SU-DHL-6 (cell line): ENCODE results near the gene ZFP36L1.

Source experiments
- H2AFZ ChIP-seq: fragments of 200-600 bp; sonication (generic); 2 replicates; pipeline ENCODE4 v1.6.1; 2014; ENCODE audit warnings: low read depth, mild to moderate bottlenecking, moderate library complexity, mixed read lengths, antibody characterized with exemption, low read length; ENCODE audit not compliant: severe bottlenecking
- H3F3A ChIP-seq: fragments of 200-600 bp; shearing (Covaris generic); 2 replicates; pipeline ENCODE4 v1.6.0; 2016; ENCODE audit warnings: antibody characterized with exemption, mild to moderate bottlenecking; ENCODE audit not compliant: insufficient read depth
- H3K27ac ChIP-seq: fragments of 200-600 bp; sonication (generic); 2 replicates; pipeline ENCODE4 v1.5.1; 2016; ENCODE audit warnings: low read depth, mild to moderate bottlenecking, low read length, moderate library complexity, mixed read lengths
- H3K27me3 ChIP-seq: fragments of 200-600 bp; sonication (generic), shearing (Covaris generic); 2 replicates; pipeline ENCODE4 v1.6.0; 2014; ENCODE audit warnings: mild to moderate bottlenecking, low read length
- H3K36me3 ChIP-seq: fragments of 200-600 bp; sonication (generic); 2 replicates; pipeline ENCODE4 v1.6.1; 2014; ENCODE audit warnings: mild to moderate bottlenecking, low read length, mixed read lengths
- H3K4me2 ChIP-seq: fragments of 300-600, 200-600 bp; shearing (Covaris generic), sonication (generic); 2 replicates; pipeline ENCODE4 v1.6.0; 2014; ENCODE audit warnings: low read length, low read depth, mild to moderate bottlenecking; ENCODE audit not compliant: poor library complexity, severe bottlenecking
- H3K4me3 ChIP-seq: fragments of 200-600 bp; sonication (generic); 2 replicates; pipeline ENCODE4 v1.5.1; 2014; ENCODE audit warnings: antibody characterized with exemption, low read length, mild to moderate bottlenecking, mixed read lengths; ENCODE audit not compliant: insufficient read depth, poor library complexity, severe bottlenecking
- H3K79me2 ChIP-seq: fragments of 200-600 bp; sonication (generic); 2 replicates; pipeline ENCODE4 v1.6.1; 2014; ENCODE audit warnings: mild to moderate bottlenecking, low read length, moderate library complexity; ENCODE audit not compliant: insufficient read depth
- H3K9ac ChIP-seq: fragments of 200-600 bp; sonication (generic); 2 replicates; pipeline ENCODE4 v1.7.0; 2014; ENCODE audit warnings: mild to moderate bottlenecking, low read length
- H3K9me2 ChIP-seq: fragments of 200-600 bp; sonication (generic); replicated peaks from 2 replicates; pipeline ENCODE4 v1.6.1; 2014; ENCODE audit warnings: low read length; ENCODE audit not compliant: insufficient read depth
- H3K9me3 ChIP-seq: fragments of 200-600 bp; sonication (generic); 2 replicates; pipeline ENCODE4 v1.6.1; 2014; ENCODE audit warnings: low read length, mixed read lengths; ENCODE audit not compliant: insufficient read depth
- H4K20me1 ChIP-seq: fragments of 200-600 bp; sonication (generic); 2 replicates; pipeline ENCODE4 v1.6.1; 2014; ENCODE audit warnings: low read depth, mild to moderate bottlenecking, antibody characterized with exemption, low read length, moderate library complexity, mixed read lengths
- EZH2phosphoT487 ChIP-seq: fragments of 200-600 bp; sonication (generic), shearing (Covaris generic); conservative IDR thresholded peaks from 2 replicates; pipeline ENCODE4 v1.6.1; 2018; ENCODE audit warnings: mild to moderate bottlenecking, antibody characterized with exemption, low read length, moderate library complexity, mixed read lengths
- TF ChIP-seq, protein P1 (sequence below): fragments of 200-600 bp; sonication (generic); IDR thresholded peaks from one replicate; pipeline ENCODE4 v1.5.1; 2017; ENCODE audit warnings: antibody characterized with exemption, mild to moderate bottlenecking, low read length, moderate library complexity; ENCODE audit not compliant: insufficient read depth, poor library complexity, severe bottlenecking

Gene ZFP36L1

GRCh38 chr14:68814539-68815297 lies 21.9 kb upstream of the ZFP36L1 start:
- H3K36me3 ChIP-seq: no peaks in the 10 kb centered on the region
- H3K4me2 ChIP-seq: peak overlapping the region; percentile 64
- no peak overlapping the region for H2AFZ ChIP-seq
- H3K9me3 ChIP-seq: no peaks in the 10 kb centered on the region
- H3K27me3 ChIP-seq: no peaks in the 10 kb centered on the region
- H3K9me2 ChIP-seq: no peaks in the 10 kb centered on the region
- H4K20me1 ChIP-seq: no peaks in the 10 kb centered on the region
- no peak for TF ChIP-seq EZH2phosphoT487
- TF ChIP-seq, protein P1, sequence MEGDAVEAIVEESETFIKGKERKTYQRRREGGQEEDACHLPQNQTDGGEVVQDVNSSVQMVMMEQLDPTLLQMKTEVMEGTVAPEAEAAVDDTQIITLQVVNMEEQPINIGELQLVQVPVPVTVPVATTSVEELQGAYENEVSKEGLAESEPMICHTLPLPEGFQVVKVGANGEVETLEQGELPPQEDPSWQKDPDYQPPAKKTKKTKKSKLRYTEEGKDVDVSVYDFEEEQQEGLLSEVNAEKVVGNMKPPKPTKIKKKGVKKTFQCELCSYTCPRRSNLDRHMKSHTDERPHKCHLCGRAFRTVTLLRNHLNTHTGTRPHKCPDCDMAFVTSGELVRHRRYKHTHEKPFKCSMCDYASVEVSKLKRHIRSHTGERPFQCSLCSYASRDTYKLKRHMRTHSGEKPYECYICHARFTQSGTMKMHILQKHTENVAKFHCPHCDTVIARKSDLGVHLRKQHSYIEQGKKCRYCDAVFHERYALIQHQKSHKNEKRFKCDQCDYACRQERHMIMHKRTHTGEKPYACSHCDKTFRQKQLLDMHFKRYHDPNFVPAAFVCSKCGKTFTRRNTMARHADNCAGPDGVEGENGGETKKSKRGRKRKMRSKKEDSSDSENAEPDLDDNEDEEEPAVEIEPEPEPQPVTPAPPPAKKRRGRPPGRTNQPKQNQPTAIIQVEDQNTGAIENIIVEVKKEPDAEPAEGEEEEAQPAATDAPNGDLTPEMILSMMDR: no peak
- no peaks in the 10 kb centered on the region for H3K79me2 ChIP-seq
- peak overlapping the region; percentile 79 for H3K9ac ChIP-seq
- H3F3A ChIP-seq: peaks cover 23% of the 10 kb centered on the region
- H3K27ac ChIP-seq: peak overlapping the region; percentile 76
- H3K4me3 ChIP-seq: peak overlapping the region; percentile 35

DNA sequence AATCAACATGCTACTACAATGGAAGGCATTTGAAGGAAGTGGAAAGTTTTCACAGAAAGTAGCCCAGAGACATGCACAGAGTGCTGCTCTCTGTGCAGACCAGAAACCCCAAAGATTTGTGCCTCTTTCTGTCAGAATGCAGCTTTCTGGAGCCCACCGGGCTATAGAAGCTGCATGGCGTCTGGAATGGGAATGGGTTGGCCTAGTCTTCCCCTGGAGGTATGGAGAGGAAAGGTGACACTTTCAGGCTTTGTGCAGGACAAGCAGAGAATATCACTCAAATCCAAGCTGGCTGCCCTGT lies 21.3 kb upstream of the ZFP36L1 start:
- H3K9ac ChIP-seq: peak overlapping the region; percentile 79
- peak overlapping the region; percentile 64 for H3K4me2 ChIP-seq
- H3K27ac ChIP-seq: peak overlapping the region; percentile 76
- no peaks in the 10 kb centered on the region for H3K79me2 ChIP-seq
- TF ChIP-seq, protein P1: no peak
- no peak for TF ChIP-seq EZH2phosphoT487
- no peaks in the 10 kb centered on the region for H3K9me3 ChIP-seq
- H3K9me2 ChIP-seq: no peaks in the 10 kb centered on the region
- H3K4me3 ChIP-seq: peak overlapping the region; percentile 27
- no peaks in the 10 kb centered on the region for H3K36me3 ChIP-seq
- H3K27me3 ChIP-seq: no peaks in the 10 kb centered on the region
- H4K20me1 ChIP-seq: no peaks in the 10 kb centered on the region
- peaks cover 23% of the 10 kb centered on the region for H3F3A ChIP-seq
- no peak overlapping the region for H2AFZ ChIP-seq

- H3K9me2 ChIP-seq: no peaks in the 10 kb centered on the region
- no peak for TF ChIP-seq EZH2phosphoT487
- TF ChIP-seq, protein P1: no peak
- H3K9ac ChIP-seq: no peak overlapping the region
- H3K9me3 ChIP-seq: no peaks in the 10 kb centered on the region
- H3K4me3 ChIP-seq: no peak overlapping the region
- H3K27ac ChIP-seq: peak overlapping the region; percentile 76
- no peaks in the 10 kb centered on the region for H3K27me3 ChIP-seq
- H3F3A ChIP-seq: peaks cover 23% of the 10 kb centered on the region
- no peaks in the 10 kb centered on the region for H3K36me3 ChIP-seq
- H2AFZ ChIP-seq: no peak overlapping the region
- H3K4me2 ChIP-seq: no peak overlapping the region
- H4K20me1 ChIP-seq: no peaks in the 10 kb centered on the region
- no peaks in the 10 kb centered on the region for H3K79me2 ChIP-seq
Measured at GRCh38 chr14:68813318-68813838, 20.5 kb upstream of the ZFP36L1 start.
